Gastroesophageal sphincter (tissue), 3 donors: ENCODE results near the gene RTF1.
"Not testable (repeated sequence)": the region's sequence is repeated elsewhere in the genome, so short reads cannot be mapped to it uniquely, and the experiment has no call there.

Experiments
- CTCF ChIP-seq, 4 experiments: fragments of 200-600 bp in 2 of 4; fragments of 450-650 bp in 2 of 4; sonication (generic) in 1 of 4; IDR thresholded peaks; one replicate each; pipeline ENCODE4 v1.5.1; 2017 to 2019; ENCODE audit warnings: antibody characterized with exemption in 4 of 4, mild to moderate bottlenecking in 2 of 4, moderate library complexity in 2 of 4
- POLR2A ChIP-seq, 2 donors: fragments of 450-650 bp; IDR thresholded peaks; one replicate each; pipeline ENCODE4 v1.6.1; 2017; ENCODE audit warnings: antibody characterized with exemption in 2 of 2, mild to moderate bottlenecking in 2 of 2, moderate library complexity in 1 of 2
- POLR2AphosphoS5 ChIP-seq: sonication (generic); formaldehyde crosslinking; IDR thresholded peaks from one replicate; pipeline ENCODE4 v1.6.1; 2017; ENCODE audit warnings: antibody characterized with exemption

- TF ChIP-seq POLR2A (IDR thresholded peaks at IDR 0.05); CTCF (IDR thresholded peaks at IDR 0.05); POLR2AphosphoS5: not testable (repeated sequence)
These were observed 52.7 kb downstream of the RTF1 start for GRCh38 chr15:41469644-41470043.
